GM23338 (cell line): Measurements from ENCODE around the gene UTP11. TPM values are rescaled to one million over a fixed set of nuclear protein-coding genes. Genes with fewer than 3 reads are reported as not detected.

Experiments used
- ATAC-seq: fragments of 200-7000 bp; cut with Tn5 transposase; 3 replicates; pipeline ENCODE4 v1.9.1; 2020
- DNase-seq: peaks from one replicate; pipeline ENCODE4 v3.0.0-alpha.2; 2015; ENCODE audit warnings: low spot score
- H2AFZ ChIP-seq: fragments of 200-600 bp; sonication (generic); 2 replicates; pipeline ENCODE4 v1.8.0; 2016; ENCODE audit warnings: antibody characterized with exemption, mild to moderate bottlenecking, moderate library complexity
- H3F3A ChIP-seq: fragments of 200-600 bp; sonication (generic); replicated peaks from 2 replicates; pipeline ENCODE4 v1.8.0; 2017; ENCODE audit warnings: antibody characterized with exemption, mixed run types, low read depth
- H3K27ac ChIP-seq: fragments of 200-600 bp; sonication (generic); 2 replicates; pipeline ENCODE4 v1.6.1; 2016; ENCODE audit warnings: low read depth
- H3K27me3 ChIP-seq: fragments of 200-600 bp; sonication (generic); 2 replicates; pipeline ENCODE4 v1.8.0; 2016; ENCODE audit warnings: mild to moderate bottlenecking, mixed run types, moderate library complexity; ENCODE audit not compliant: insufficient read depth
- H3K36me3 ChIP-seq: fragments of 200-600 bp; sonication (generic); 2 replicates; pipeline ENCODE4 v1.8.0; 2016; ENCODE audit warnings: mild to moderate bottlenecking; ENCODE audit not compliant: insufficient read depth
- H3K4me1 ChIP-seq: fragments of 200-600 bp; sonication (generic); 2 replicates; pipeline ENCODE4 v1.8.0; 2016; ENCODE audit warnings: mild to moderate bottlenecking, moderate library complexity; ENCODE audit not compliant: insufficient read depth
- H3K4me2 ChIP-seq: fragments of 200-600 bp; sonication (generic); 2 replicates; pipeline ENCODE4 v1.7.1; 2017; ENCODE audit warnings: mixed run types
- H3K4me3 ChIP-seq: fragments of 200-600 bp; sonication (generic); 2 replicates; pipeline ENCODE4 v1.6.1; 2016; ENCODE audit warnings: mixed run types
- H3K79me2 ChIP-seq: fragments of 200-600 bp; sonication (generic); replicated peaks from 2 replicates; pipeline ENCODE4 v1.8.0; 2017; ENCODE audit warnings: mild to moderate bottlenecking; ENCODE audit not compliant: insufficient read depth
- H3K9me2 ChIP-seq: fragments of 200-600 bp; sonication (generic); 2 replicates; pipeline ENCODE4 v1.8.0; 2017; ENCODE audit not compliant: insufficient read depth
- H4K20me1 ChIP-seq: fragments of 200-600 bp; sonication (generic); replicated peaks from 2 replicates; pipeline ENCODE4 v1.8.0; 2017; ENCODE audit warnings: mild to moderate bottlenecking; ENCODE audit not compliant: insufficient read depth
- H3K27ac Mint-ChIP-seq: 2 replicates; pipeline ENCODE4 v1.8.0; 2020; ENCODE audit warnings: inconsistent platforms, mild to moderate bottlenecking, moderate library complexity, mixed read lengths
- H3K27me3 Mint-ChIP-seq: 3 replicates; pipeline ENCODE4 v1.8.0; 2022; ENCODE audit warnings: low read depth, mild to moderate bottlenecking, moderate library complexity, mixed read lengths, inconsistent platforms; ENCODE audit not compliant: insufficient read depth, poor library complexity
- H3K36me3 Mint-ChIP-seq: 3 replicates; pipeline ENCODE4 v1.8.0; 2021; ENCODE audit warnings: low read depth, mild to moderate bottlenecking, inconsistent platforms, moderate library complexity, mixed read lengths
- H3K4me1 Mint-ChIP-seq: 3 replicates; pipeline ENCODE4 v1.8.0; 2020; ENCODE audit warnings: mild to moderate bottlenecking, inconsistent platforms, mixed read lengths
- H3K4me3 Mint-ChIP-seq: 3 replicates; pipeline ENCODE4 v1.8.0; 2021; ENCODE audit warnings: moderate library complexity, mild to moderate bottlenecking, inconsistent platforms, mixed read lengths
- H3K9me3 Mint-ChIP-seq: 3 replicates; pipeline ENCODE4 v1.8.0; 2020; ENCODE audit warnings: moderate library complexity, mild to moderate bottlenecking, inconsistent platforms, mixed read lengths
- CTCF ChIP-seq, 2 experiments: fragments of 200-600 bp in 1 of 2; sonication (generic) in 1 of 2; conservative IDR thresholded peaks; 2 replicates each; pipeline versions ENCODE4 v1.5.1 to v1.6.1; 2016 to 2017; ENCODE audit warnings: antibody characterized with exemption in 2 of 2, low read depth in 2 of 2, mild to moderate bottlenecking in 2 of 2, moderate library complexity in 1 of 2
- EZH2 ChIP-seq: fragments of 200-600 bp; sonication (generic); IDR thresholded peaks from one replicate; pipeline ENCODE4 v1.8.0; 2017; ENCODE audit warnings: antibody characterized with exemption, mild to moderate bottlenecking, low read depth; ENCODE audit not compliant: unreplicated experiment
- EZH2phosphoT487 ChIP-seq: fragments of 200-600 bp; sonication (generic); IDR thresholded peaks from one replicate; pipeline ENCODE4 v1.8.1; 2018; ENCODE audit warnings: antibody characterized with exemption; ENCODE audit not compliant: unreplicated experiment
- JUNB ChIP-seq: IDR thresholded peaks from one replicate; pipeline ENCODE4 v1.6.1; 2016; ENCODE audit warnings: antibody characterized with exemption; ENCODE audit not compliant: unreplicated experiment
- POLR2AphosphoS5 ChIP-seq: IDR thresholded peaks from 2 replicates; pipeline ENCODE4 v1.6.1; 2016; ENCODE audit warnings: antibody characterized with exemption, low read depth
- STAT1 ChIP-seq: IDR thresholded peaks from one replicate; pipeline ENCODE4 v1.6.1; 2016; ENCODE audit warnings: antibody characterized with exemption; ENCODE audit not compliant: unreplicated experiment
- ZNF114 ChIP-seq: fragments of 250-450 bp; sonication (Bioruptor Pico); IDR thresholded peaks from 2 replicates; pipeline ENCODE4 v1.5.0; 2020; ENCODE audit warnings: mild to moderate bottlenecking, moderate library complexity
- polyA plus RNA-seq: library from polyadenylated mRNA; unstranded; fragments of >200 nt; fragmentation: Nextera tagmentation; extraction: Ambion mirVana; gene quantifications from 2 replicates; pipeline ENCODE4 v1.2.1, GENCODE V29; 2016
- total RNA-seq: library from RNA; depleted of rRNA; stranded (reverse); fragments of >200 nt; shearing (Covaris generic); gene quantifications from 2 replicates; pipeline ENCODE4 v1.2.3, GENCODE V29; 2014
- TF ChIP-seq, protein P1 (sequence below): fragments of 250-450 bp; sonication (Bioruptor Pico); IDR thresholded peaks from 2 replicates; pipeline ENCODE4 v1.5.0; 2020; ENCODE audit warnings: mild to moderate bottlenecking, moderate library complexity
- TF ChIP-seq, protein P2 (sequence below): IDR thresholded peaks from 2 replicates; pipeline ENCODE4 v1.6.1; 2016; ENCODE audit warnings: antibody characterized with exemption
- TF ChIP-seq, protein P3 (sequence below): IDR thresholded peaks from one replicate; pipeline ENCODE4 v1.6.1; 2018; ENCODE audit warnings: antibody characterized with exemption; ENCODE audit not compliant: unreplicated experiment

The UTP11 gene
- total and polyA plus RNA-seq, 2 experiments from 2014 or later: 67.8 to 105 TPM

DNA sequence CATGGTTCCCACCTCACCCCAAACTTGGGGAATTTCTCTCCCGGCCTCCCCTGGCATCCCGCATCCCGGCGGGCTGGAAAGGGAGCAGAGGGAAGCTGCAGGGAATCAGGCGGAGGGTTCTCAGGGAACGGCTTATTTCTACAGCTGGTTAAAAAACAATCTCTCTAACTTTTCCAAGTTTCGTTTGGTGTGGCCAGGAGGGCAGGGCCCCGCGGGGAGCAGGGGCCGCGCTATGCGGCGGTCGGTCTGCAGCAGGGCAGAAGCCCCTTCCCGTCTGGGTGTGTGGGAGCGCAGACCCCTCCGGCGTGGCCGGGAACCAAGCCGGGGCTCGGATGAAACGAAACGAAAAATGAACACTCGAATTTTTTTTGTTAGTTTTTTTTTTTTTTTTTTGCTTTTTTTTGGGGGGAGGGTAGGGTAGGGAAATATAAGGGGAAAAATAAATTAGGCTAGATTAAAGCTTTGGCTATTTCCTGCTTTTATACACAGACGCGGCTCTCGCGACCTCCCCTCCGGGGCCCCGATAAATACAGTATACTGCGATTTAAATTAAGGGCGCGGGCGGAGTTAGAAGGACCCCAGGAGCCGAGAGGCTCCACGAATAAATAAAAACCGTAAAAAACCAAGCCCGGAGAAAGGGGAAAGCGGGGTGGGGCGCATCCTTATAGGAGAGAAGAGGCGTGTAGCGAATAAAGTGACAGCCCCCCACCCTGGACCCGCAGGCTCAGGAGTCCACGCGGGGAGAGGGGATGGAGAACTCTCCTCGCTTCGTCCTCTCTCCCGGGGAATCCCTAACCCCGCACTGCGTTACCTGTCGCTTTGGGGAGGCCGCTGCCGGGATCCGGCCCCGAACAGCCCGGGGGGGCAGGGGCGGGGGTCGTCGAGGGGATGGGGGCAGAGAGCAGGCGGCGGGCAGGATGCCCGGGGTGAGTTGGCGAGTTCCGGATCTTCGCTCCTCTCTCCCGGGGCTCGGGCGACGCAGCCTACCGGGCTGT lies 32.0 kb downstream of the UTP11 start:
- H3K79me2 ChIP-seq: peaks cover 14% of the 10 kb centered on the region
- H3K4me1 ChIP-seq: peaks cover 12% of the 10 kb centered on the region
- Mint-ChIP-seq H3K4me1 (peaks cover 44% of the 10 kb centered on the region), H3K36me3 (peaks cover 35% of the 10 kb centered on the region), H3K27ac (no peak overlapping the region), H3K27me3 (peaks cover 42% of the 10 kb centered on the region), H3K9me3 (no peaks in the 10 kb centered on the region; the same call in 2 of the 3 replicates), H3K4me3 (peak overlapping the region; percentile 92)
- no peaks in the 10 kb centered on the region; the same call in 1 of the 2 replicates for H3K9me2 ChIP-seq
- H3F3A ChIP-seq: 0 out of 2 replicates have a peak, but pooled peaks cover 3% of the 10 kb centered on the region
- no peaks in the 10 kb centered on the region for H3K36me3 ChIP-seq
- no peak for ATAC-seq
- peak overlapping the region; percentile 79 for H3K4me3 ChIP-seq
- TF ChIP-seq EZH2 (peak; percentile 44), CTCF (conservative IDR thresholded peaks at IDR 0.05; ENCODE audit: low read depth in 2 of 2) (no peak), POLR2AphosphoS5 (no peak), STAT1 (no peak), EZH2phosphoT487 (peak; percentile 27), JUNB (no peak), ZNF114 (CRISPR knock-in tag) (no peak)
- TF ChIP-seq, protein P1, sequence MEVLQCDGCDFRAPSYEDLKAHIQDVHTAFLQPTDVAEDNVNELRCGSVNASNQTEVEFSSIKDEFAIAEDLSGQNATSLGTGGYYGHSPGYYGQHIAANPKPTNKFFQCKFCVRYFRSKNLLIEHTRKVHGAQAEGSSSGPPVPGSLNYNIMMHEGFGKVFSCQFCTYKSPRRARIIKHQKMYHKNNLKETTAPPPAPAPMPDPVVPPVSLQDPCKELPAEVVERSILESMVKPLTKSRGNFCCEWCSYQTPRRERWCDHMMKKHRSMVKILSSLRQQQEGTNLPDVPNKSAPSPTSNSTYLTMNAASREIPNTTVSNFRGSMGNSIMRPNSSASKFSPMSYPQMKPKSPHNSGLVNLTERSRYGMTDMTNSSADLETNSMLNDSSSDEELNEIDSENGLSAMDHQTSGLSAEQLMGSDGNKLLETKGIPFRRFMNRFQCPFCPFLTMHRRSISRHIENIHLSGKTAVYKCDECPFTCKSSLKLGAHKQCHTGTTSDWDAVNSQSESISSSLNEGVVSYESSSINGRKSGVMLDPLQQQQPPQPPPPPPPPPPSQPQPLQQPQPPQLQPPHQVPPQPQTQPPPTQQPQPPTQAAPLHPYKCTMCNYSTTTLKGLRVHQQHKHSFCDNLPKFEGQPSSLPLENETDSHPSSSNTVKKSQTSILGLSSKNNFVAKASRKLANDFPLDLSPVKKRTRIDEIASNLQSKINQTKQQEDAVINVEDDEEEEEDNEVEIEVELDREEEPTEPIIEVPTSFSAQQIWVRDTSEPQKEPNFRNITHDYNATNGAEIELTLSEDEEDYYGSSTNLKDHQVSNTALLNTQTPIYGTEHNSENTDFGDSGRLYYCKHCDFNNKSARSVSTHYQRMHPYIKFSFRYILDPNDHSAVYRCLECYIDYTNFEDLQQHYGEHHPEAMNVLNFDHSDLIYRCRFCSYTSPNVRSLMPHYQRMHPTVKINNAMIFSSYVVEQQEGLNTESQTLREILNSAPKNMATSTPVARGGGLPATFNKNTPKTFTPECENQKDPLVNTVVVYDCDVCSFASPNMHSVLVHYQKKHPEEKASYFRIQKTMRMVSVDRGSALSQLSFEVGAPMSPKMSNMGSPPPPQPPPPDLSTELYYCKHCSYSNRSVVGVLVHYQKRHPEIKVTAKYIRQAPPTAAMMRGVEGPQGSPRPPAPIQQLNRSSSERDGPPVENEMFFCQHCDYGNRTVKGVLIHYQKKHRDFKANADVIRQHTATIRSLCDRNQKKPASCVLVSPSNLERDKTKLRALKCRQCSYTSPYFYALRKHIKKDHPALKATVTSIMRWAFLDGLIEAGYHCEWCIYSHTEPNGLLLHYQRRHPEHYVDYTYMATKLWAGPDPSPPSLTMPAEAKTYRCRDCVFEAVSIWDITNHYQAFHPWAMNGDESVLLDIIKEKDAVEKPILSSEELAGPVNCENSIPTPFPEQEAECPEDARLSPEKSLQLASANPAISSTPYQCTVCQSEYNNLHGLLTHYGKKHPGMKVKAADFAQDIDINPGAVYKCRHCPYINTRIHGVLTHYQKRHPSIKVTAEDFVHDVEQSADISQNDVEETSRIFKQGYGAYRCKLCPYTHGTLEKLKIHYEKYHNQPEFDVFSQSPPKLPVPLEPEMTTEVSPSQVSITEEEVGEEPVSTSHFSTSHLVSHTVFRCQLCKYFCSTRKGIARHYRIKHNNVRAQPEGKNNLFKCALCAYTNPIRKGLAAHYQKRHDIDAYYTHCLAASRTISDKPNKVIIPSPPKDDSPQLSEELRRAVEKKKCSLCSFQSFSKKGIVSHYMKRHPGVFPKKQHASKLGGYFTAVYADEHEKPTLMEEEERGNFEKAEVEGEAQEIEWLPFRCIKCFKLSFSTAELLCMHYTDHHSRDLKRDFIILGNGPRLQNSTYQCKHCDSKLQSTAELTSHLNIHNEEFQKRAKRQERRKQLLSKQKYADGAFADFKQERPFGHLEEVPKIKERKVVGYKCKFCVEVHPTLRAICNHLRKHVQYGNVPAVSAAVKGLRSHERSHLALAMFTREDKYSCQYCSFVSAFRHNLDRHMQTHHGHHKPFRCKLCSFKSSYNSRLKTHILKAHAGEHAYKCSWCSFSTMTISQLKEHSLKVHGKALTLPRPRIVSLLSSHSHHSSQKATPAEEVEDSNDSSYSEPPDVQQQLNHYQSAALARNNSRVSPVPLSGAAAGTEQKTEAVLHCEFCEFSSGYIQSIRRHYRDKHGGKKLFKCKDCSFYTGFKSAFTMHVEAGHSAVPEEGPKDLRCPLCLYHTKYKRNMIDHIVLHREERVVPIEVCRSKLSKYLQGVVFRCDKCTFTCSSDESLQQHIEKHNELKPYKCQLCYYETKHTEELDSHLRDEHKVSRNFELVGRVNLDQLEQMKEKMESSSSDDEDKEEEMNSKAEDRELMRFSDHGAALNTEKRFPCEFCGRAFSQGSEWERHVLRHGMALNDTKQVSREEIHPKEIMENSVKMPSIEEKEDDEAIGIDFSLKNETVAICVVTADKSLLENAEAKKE (CRISPR knock-in tag): no peak
- TF ChIP-seq, protein P2, sequence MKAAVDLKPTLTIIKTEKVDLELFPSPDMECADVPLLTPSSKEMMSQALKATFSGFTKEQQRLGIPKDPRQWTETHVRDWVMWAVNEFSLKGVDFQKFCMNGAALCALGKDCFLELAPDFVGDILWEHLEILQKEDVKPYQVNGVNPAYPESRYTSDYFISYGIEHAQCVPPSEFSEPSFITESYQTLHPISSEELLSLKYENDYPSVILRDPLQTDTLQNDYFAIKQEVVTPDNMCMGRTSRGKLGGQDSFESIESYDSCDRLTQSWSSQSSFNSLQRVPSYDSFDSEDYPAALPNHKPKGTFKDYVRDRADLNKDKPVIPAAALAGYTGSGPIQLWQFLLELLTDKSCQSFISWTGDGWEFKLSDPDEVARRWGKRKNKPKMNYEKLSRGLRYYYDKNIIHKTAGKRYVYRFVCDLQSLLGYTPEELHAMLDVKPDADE: no peak
- TF ChIP-seq, protein P3, sequence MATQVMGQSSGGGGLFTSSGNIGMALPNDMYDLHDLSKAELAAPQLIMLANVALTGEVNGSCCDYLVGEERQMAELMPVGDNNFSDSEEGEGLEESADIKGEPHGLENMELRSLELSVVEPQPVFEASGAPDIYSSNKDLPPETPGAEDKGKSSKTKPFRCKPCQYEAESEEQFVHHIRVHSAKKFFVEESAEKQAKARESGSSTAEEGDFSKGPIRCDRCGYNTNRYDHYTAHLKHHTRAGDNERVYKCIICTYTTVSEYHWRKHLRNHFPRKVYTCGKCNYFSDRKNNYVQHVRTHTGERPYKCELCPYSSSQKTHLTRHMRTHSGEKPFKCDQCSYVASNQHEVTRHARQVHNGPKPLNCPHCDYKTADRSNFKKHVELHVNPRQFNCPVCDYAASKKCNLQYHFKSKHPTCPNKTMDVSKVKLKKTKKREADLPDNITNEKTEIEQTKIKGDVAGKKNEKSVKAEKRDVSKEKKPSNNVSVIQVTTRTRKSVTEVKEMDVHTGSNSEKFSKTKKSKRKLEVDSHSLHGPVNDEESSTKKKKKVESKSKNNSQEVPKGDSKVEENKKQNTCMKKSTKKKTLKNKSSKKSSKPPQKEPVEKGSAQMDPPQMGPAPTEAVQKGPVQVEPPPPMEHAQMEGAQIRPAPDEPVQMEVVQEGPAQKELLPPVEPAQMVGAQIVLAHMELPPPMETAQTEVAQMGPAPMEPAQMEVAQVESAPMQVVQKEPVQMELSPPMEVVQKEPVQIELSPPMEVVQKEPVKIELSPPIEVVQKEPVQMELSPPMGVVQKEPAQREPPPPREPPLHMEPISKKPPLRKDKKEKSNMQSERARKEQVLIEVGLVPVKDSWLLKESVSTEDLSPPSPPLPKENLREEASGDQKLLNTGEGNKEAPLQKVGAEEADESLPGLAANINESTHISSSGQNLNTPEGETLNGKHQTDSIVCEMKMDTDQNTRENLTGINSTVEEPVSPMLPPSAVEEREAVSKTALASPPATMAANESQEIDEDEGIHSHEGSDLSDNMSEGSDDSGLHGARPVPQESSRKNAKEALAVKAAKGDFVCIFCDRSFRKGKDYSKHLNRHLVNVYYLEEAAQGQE: no peak
- no peak overlapping the region for H3K27ac ChIP-seq
- H4K20me1 ChIP-seq: peaks cover 12% of the 10 kb centered on the region
- H3K27me3 ChIP-seq: peaks cover 65% of the 10 kb centered on the region
- H2AFZ ChIP-seq: no peak overlapping the region
- peak overlapping the region; percentile 93 for H3K4me2 ChIP-seq
- DNase-seq: peak; percentile 37
